HG03460 (cell line): ENCODE results near the gene COX5B.
"Not testable (repeated sequence)": the region's sequence is repeated elsewhere in the genome, so short reads cannot be mapped to it uniquely, and the experiment has no call there.

Experiments
- ATAC-seq: cut with Tn5 transposase; IDR thresholded peaks from one replicate; pipeline ENCODE4 v1.9.1; 2021; ENCODE audit not compliant: unreplicated experiment

The COX5B gene, protein sequence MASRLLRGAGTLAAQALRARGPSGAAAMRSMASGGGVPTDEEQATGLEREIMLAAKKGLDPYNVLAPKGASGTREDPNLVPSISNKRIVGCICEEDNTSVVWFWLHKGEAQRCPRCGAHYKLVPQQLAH

DNA sequence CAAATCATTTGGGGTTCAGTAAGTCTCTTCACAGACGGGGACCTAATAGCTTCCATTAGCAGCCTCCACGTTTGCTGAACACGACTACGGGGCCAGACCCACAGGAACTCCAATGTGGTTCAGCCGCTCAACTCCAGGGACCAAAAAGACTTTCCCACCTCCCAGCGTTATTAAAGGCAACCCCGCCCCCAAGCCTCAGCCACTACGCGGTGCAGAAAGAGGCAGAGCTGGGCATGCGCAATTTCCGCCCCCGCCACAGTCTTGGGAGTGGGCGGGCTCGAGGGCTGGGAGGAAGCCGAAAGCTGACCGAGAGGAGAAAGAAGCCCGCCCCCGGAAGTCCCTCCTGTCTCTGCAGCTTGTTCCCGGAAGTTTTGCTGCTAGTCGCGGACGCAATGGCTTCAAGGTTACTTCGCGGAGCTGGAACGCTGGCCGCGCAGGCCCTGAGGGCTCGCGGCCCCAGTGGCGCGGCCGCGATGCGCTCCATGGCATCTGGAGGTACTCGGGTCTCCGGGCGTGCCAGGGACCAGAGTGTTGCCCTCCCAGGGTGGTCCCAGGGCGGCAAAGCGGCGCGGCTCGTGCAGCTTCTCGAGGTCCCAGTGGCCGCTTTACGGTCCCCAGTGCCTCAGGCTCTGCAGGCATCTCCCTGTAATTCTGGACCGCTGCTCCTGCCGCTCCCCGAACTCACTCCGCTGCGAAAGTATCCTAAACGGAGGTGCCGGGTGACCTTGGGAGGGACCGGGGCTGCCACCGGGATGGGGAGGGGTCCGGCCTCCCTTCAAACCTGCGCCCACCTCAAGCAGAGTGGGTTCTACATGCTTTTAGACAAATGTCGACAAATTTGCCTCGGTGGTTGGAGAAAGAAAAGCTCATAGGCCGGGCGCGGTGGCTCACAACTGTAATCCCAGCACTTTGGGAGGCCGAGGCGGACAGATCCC, at the start of gene COX5B:
Gene COX5B (plus strand): TSS at position 368 of the 935 bp plus-strand sequence. CDS start 25 bp downstream, at position 393.
- peak; percentile 94 for ATAC-seq

DNA sequence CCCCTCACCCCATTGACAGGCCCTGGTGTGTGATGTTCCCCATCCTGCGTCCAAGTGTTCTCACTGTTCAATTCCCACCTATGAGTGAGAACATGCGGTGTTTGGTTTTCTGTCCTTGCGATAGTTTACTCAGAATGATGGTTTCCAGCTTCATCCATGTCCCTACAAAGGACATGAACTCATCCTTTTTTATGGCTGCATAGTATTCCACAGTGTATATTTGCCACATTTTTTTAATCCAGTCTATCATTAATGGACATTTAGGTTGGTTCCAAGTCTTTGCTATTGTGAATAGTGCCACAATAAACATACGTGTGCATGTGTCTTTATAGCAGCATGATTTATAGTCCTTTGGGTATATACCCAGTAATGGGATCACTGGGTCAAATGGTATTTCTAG, 49.7 kb upstream of the COX5B start:
- ATAC-seq, result not testable (repeated sequence)

DNA sequence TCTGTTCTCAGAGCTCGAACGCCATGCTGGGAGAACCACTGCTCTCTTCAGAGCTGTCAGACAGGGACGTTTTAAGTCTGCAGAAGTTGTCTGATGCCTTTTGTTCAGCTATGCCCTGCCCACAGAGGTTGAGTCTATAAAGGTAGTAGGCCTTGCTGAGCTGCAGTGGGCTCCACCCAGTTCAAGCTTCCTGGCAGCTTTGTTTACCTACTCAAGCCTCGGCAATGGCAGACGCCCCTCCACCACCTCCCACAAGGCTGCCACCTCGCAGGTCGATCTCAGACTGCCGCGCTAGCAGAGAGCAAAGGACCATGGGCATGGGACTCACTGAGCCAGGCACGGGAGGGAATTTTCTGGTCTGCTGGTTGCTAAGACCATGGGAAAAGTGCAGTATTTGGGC, 44.3 kb upstream of the COX5B start:
- not testable (repeated sequence) for ATAC-seq

DNA sequence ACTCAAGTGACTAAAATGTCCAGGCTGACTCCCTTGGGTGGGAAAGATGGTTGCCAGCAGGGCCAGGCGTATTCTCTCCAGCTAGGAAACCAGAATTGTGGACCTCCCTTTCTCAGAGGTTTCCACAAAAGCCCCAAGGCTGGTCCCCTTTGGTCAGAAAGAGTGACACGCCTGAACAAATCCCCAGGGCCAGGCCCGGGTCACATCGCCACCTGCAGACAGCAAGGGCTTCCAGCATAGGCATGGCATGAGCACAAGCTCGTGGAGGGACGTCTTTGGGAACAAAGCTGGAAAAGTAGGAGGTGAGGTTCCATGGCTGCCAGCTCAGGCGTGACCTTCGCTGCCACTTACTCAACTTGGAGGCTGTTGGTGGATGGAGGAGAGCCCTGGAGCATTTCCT, 40.8 kb upstream of the COX5B start:
- ATAC-seq, result not testable (repeated sequence)

DNA sequence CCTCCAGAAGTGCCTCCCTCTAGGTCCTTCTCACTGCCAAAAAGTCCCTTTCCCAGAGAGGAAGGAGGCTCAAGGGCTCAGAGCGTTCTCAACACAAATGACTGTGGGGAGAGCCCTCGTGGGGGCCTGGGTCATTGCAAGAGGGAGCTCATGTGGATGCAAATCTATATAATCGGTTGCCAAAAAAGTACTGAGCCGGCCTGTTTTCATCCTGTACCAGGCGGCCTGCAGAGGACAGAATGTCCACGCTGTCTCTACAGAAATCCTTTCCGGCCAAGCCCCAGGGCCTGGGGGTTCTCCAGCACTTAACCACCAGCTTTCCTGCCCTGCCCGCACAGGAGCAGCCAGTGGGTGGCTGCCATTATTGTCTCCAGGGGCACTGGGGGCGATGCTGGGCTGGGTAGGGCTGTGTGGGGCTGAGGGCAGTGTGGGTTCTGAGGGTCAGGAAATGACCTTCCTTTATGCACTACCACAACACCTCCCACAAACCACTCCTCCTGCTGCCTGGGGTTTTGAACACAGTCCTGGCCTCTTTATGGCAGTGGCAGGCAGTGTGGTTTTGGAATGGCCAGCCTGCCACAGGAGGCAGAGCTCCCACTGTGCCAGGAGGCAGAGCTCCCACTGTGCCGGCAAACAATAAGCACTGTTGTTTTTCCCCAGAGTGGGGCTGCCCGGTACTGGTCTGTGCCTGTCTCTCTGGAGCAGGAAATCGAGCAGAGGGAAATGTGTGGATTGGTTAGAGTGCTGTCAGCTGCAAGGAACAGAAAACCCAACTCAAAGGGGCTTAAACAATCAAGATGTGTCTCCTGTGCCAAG, 40.1 kb upstream of the COX5B start:
- ATAC-seq, result not testable (repeated sequence)

DNA sequence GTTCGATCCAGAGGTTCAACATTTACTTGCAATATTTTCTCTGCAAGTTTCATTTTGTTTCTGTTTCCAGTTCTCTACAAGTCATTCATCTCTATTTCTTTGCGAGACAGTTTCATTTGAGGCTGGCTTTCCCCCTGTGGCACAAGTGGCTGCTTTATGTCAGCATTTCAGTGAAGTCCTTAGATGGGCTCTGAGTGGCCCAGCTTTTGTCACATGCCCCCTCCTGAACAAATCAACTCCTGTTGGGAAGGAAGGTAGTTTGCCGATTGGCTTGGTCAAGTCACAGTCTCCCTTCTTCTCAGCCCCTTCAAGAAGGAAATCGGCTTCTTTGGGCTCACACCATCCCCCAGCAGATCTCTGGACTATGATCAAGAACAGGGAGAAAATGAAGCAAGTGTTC, 37.1 kb upstream of the COX5B start:
- not testable (repeated sequence) for ATAC-seq

DNA sequence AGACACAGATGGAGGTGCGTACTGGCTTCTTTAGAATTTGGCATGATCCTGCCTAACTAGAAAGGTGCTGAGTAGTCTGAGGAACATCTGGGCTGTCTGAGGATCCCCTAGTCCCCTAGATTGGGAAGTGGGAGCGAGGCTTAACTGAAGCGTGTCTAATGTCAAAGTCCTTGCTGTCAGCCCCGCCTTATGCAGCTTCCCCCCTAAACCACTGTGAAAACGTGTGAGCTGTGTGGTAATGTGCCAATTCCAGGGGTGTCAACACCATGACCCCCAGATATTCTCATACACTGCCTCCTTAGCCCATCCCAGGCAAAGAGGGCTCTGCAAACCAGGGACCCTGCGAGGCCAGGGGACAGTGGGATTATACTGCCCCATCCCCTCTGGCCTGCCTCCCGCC, 34.0 kb upstream of the COX5B start:
- ATAC-seq, result not testable (repeated sequence)

DNA sequence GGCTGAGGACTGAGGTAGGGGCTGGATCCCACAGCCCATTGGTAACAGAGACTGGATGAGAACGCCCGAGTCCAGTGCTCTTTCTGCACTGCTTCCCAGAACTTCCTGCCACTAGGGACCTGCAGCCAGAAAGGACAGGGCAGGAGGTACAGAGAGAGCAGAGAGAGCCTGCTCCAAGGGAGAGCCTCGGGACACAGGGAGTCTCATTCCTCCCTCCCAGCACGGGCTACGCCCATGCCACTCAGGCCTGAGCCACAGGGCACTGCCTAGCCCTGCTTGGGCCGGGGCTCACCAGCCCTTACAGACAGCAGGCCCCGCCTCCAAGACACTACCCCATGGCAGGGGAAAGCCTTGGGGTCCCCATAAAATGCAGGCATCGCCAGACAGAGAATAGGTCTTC, 30.1 kb upstream of the COX5B start:
- not testable (repeated sequence) for ATAC-seq

DNA sequence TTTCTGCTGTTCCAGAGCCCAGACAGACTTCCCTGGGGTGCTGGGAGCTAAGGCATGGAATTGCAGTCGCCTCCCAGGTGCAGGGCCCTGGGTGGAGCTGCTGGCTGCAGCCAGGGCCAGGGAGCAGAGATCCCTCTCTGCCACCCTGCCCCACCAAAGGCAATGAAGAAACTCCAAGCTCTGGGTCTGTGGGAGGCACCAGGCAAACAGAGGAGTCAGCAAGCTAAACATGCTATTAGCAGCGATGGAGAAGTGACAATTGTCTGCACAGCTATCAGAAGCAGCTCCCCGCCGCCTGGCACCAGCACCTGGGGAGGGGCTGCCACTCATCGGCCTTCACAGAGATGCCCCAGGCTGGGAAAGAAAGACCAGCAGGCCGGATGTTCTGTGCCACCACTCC, 28.0 kb upstream of the COX5B start:
- ATAC-seq, result no peak

DNA sequence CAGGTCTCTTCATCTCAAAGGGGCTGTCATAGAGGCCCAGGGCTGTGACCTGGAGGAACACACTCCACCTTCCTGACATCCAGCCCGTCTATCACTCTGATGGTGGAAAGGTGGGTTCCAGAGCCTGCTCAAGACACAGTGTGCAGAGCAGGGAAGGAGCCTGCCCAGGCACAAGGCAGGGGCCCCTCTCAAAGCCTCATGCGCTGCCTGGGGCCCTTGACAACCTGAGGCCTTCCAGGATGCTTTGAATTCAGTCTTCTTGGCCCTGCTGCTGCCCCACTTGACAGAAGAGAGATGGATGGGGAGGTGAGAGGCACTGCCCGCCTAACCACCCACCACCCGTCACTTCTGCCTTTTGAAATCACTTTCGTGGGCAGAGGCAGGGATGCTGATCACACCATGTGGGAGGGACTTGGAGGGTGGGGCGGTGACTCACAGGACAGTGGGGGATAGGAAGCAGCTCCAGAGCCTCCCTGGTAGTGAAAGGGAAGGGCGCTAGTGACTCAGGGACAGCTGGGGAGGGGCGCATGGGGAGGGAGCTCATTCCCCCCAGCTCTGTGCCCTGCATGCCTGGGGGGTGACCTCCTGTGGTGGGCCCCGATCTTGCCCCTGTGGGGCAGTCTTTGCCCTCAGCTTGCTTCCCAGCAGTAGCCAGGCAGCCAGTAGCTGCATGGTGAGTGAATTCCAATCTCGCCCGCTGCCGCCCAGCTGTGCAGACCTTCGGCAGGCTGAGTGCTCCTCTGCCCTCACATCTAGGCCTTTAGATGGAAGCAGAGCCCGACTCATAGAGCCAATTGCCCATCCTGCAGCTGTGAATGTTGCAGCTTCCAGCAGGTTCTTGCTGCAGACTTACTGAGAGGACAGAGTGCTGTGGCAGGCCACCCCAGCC, 26.7 kb upstream of the COX5B start:
- ATAC-seq, result not testable (repeated sequence)

DNA sequence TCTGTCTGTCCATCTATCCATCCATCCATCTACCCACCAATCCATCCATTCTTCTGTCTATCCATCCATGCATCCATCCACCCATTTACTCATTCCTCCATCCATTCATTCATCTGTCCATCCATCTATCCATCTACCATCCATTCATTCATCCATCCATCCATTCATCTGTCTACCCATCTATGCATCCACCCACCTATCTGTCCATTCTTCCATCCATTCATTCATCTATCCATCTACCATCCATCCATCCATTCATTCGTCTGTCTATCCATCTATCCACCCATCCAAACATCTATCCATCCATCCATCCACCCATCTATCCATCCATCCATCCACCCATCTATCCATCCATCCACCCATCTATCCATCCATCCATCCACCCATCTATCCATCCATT, 25.4 kb upstream of the COX5B start:
- not testable (repeated sequence) for ATAC-seq

DNA sequence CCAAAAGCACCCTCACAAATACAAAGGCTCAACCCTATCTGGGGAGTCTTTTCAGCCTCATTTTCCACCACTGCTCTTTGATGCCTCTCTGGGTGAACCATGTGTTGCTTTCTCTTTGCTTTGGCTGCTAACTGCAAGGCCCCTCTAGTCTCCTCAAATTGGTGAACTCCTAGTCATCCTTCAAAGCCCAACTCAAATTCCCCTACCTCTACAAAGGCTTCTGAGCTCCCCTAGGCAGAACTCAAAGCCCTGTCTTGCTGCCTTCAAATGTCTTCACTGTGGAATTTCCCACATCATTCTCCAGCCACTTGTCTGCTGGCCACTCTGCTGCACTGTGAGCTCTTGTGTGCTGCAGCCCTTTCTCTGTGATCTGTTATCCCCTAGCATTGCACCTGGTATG, 22.9 kb upstream of the COX5B start:
- ATAC-seq, result not testable (repeated sequence)

DNA sequence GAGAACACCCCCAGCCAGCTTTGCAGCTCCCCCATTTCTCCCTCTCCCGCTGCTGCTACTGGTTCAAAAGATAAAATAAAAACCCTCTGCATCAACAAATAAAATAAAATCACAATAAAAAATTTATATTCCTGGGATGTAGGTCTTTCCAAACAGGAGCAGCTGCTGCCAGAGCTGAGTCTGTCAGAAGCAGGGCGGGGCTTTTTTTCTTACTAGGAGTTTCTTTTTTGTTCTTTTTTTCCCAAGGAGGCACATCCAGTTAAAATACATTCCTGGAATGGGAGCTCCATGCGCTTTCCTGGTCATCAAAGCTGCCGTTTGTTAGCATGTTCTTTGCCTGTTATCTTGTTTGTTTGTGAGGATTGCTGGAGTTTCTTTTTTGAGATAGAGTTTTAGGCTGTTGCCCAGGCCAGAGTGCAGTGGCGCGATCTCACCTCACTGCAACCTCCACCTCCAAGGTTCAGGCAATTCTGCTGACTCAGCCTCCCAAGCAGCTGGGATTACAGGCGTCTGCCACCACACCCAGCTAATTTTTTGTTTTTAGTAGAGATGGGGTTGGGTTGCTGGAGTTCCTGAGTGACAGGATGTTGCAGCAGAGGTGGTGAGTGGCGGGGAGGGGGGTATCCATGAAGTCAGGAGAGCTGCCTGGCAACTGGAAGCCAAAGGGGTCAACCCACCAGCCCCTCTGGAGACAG, 20.4 kb upstream of the COX5B start:
- ATAC-seq, result not testable (repeated sequence)

DNA sequence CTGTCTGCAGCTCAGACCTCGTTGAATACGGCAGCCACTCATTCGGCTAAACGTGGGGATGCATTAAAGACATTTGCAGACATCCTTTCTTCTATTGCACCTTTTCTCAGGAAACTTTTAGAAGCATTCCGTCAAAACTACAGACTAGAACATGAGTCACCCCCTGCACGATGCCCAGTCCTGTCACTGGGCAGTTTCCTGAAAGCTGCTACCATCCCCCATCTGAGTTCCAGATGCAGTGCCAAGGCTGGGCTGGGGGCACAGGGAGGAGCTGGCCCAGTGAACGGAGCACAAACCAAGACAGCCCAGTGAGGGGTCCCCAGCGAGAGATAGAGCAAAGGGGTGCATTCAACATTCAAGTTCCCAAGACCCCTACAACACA, 19.8 kb upstream of the COX5B start:
- ATAC-seq, result not testable (repeated sequence)

DNA sequence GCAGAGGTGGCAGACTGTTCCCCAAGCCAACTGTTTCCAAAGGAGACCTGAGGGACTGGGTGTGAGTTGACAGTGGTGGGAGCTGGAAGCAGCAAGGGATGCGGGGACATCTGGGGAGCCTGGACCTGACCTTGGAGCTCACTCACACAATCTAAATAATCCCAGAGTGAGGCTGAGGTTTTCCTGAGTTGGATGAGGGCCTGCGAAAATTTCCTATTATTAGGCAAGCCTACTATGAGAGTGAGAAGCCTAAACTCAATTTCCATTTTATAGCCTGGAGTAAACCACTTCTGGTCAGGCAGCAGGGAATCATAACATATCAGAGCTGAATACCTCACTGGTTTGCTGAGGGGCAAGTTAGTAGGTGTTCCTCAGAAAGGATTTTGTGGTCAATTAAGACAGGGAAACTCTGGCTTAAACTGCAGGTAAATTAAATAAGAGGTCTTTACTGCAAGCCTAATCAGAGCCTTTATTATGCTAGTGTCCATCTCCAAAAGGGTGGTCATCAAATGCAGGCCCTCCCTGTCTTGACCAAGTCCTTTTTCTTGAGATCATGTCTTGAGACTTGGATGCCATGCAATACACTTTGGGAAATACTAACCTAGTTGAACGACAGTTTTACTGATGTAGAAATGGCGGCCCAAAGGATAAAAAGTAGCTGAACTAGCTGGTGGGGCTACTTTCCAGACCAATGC, 1.7 kb upstream of the COX5B start:
- no peak for ATAC-seq

DNA sequence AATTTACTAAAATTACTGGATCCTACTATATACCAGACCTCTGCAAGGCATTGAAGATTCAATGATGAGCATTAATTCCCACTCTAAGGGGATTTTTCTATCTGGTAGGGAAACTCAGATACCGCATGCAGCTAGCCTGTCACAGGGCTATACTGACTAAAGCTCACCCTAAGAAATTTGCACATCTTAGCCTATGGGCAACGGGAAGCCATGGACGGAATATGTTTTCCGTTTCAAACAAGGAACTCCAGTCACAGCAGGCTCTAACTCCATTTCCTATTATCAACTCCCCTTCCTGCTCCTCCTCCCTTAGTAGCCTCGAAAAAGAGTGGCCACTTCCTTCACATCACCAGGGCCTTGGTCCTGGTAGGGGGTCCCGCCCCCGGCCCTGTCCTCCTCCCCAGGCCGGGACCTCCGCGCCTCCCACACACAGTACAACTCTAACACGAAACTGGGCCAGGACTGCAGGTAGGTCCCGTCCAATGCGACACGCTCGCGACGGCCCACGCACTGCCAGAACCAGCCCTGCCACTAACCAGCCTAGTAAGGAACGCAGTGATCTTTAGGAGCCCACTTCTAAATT, 659 bp upstream of the COX5B start:
- peak; percentile 34 for ATAC-seq

DNA sequence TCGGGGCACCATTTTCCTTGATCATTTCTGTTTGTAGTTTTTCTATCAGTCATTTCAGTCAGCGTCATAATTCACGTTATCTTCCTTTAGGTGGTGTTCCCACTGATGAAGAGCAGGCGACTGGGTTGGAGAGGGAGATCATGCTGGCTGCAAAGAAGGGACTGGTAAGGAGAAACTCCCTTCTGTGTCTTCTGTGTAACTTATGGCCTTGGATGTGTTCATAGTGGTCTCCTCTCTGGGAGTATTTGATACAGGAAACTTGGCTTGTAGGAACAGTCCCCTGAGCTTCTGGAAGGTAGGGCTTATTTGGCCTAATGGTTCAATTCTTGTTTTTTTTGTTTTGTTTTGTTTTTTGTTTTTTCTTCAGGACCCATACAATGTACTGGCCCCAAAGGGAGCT, 1.1 kb downstream of the COX5B start:
- no peak for ATAC-seq

DNA sequence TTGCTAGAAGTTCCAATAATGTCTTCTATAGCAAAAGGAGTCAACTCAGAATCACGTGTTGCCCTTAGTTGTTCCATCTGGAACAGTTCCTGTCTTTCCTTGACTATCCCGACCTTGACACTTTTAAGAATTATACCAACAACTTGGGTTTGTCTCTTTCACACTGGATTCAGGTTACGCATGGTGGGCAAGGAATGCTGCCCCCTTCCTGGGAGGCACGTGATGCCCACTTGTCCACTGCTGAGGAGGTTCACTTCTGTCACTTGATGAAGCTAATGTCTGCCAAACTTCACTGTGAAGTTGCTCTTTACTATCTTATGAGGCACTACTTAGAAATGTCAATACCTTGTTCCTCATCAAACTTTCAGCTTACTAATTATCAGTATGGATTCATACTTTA, 5.3 kb downstream of the COX5B start:
- ATAC-seq, result no peak

DNA sequence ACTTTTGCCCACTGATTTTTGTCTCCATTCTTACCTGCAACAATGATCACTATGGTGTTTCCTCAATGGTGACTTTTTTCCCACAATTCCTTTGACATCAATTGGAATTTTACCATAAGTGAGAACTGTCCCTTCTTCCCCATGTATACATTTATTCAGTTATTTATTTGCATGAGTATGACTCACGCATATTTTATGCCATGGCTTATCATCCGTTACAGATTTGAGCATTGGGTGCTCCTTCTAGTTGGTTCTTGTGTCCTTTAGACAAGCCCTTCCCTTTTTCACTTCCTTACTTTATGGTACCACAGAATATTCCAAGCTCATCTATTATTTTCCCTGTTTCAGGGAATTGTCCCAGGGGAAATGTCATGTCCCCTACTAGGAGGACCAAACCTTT, 7.6 kb downstream of the COX5B start:
- ATAC-seq, result no peak
